Lower lobe of right lung (tissue), 2 donors: ENCODE results near the gene SZT2. TPM values are rescaled to one million over a fixed set of nuclear protein-coding genes. Genes with fewer than 3 reads are reported as not detected.
"Not testable (repeated sequence)": the region's sequence is repeated elsewhere in the genome, so short reads cannot be mapped to it uniquely, and the experiment has no call there.

ENCODE experiments used
- ATAC-seq, 2 donors: fragments of 200-7000 bp; cut with Tn5 transposase; one replicate each; pipeline ENCODE4 v1.9.1; 2020 to 2022; ENCODE audit warnings: mild to moderate bottlenecking in 2 of 2, moderate library complexity in 2 of 2
- DNase-seq: peaks from one replicate; pipeline ENCODE4 v3.0.0-alpha.2; 2020
- H3K27ac ChIP-seq: fragments of 200-600 bp; one replicate; pipeline ENCODE4 v1.8.0; 2022
- H3K27me3 ChIP-seq: fragments of 200-600 bp; one replicate; pipeline ENCODE4 v1.8.0; 2022; ENCODE audit warnings: low read depth
- H3K36me3 ChIP-seq: fragments of 200-600 bp; one replicate; pipeline ENCODE4 v1.8.0; 2022; ENCODE audit warnings: mild to moderate bottlenecking
- H3K4me1 ChIP-seq: fragments of 200-600 bp; one replicate; pipeline ENCODE4 v1.8.0; 2022
- H3K4me3 ChIP-seq: fragments of 200-600 bp; one replicate; pipeline ENCODE4 v1.8.0; 2022; ENCODE audit warnings: mild to moderate bottlenecking
- H3K9me3 ChIP-seq: fragments of 200-600 bp; one replicate; pipeline ENCODE4 v1.8.0; 2022
- CTCF ChIP-seq: fragments of 200-600 bp; IDR thresholded peaks from one replicate; pipeline ENCODE4 v1.8.0; 2022; ENCODE audit warnings: antibody characterized with exemption, mild to moderate bottlenecking
- intact Hi-C: fragments of 100-400 bp; cut with DNase I; formaldehyde crosslinking; loops from one replicate; pipeline ENCODE4 v1.11.0; 2022
- total RNA-seq: library from RNA; stranded (reverse); fragmentation: NEBNext Ultra II Directional; extraction: Animal tissue kit (Norgen Biotek cat#: 25700); gene quantifications from one replicate; pipeline ENCODE4 v1.2.1, GENCODE V29; 2021
- donor health status: DM: no; HTN: yes; CAD: no; lungs with severe emphysema.

SZT2 gene
- total RNA-seq, 1 donor from 2014 or later: 71.5 TPM

- H3K27ac ChIP-seq: no peak overlapping the region
- H3K9me3 ChIP-seq: no peaks in the 10 kb centered on the region
- intact Hi-C loops: no loop called here
- no peak for TF ChIP-seq CTCF
- ATAC-seq (no peak), DNase-seq (no peak)
- no peaks in the 10 kb centered on the region for H3K4me1 ChIP-seq
- H3K4me3 ChIP-seq: no peak overlapping the region
- H3K27me3 ChIP-seq: no peaks in the 10 kb centered on the region
- H3K36me3 ChIP-seq: peaks cover 66% of the 10 kb centered on the region
These were observed 14.7 kb downstream of the SZT2 start for GRCh38 chr1:43404353-43404752.

DNA sequence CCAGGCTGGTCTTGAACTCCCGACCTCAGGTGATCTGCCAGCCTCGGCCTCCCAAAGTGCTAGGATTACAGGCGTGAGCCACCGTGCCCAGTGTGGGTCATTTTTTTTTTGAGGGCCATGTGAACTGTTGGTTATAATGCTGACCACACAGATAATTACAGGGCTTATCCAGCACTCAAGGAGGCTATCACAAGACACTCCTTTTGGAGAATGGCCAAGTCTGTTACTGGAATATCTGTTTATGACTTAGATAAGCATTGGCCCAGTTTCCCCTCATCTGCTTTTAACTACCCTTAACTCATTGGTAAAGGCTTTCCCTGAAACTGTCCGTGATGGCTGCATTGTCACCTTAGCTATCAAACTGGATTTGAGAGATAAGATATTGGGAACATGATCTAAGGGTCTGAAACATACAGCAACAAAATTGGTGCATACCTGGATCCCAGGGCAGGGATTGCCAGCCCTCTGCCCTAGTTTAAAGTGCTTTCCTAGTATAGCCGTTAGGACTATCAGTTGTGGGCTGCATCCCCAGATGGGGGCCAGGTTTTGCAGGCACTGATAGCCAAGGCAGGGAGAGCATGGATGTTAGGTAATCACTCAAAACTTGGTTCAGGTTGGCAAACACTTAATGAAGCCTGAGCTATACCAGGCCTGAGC, 15.6 kb downstream of the SZT2 start:
- H3K27ac ChIP-seq: no peak overlapping the region
- no peaks in the 10 kb centered on the region for H3K27me3 ChIP-seq
- TF ChIP-seq CTCF: no peak
- intact Hi-C loops: no loop called here
- peaks cover 75% of the 10 kb centered on the region for H3K36me3 ChIP-seq
- DNase-seq: no peak
- no peaks in the 10 kb centered on the region for H3K9me3 ChIP-seq
- ATAC-seq: no peak
- H3K4me1 ChIP-seq: no peaks in the 10 kb centered on the region
- H3K4me3 ChIP-seq: no peak overlapping the region

DNA sequence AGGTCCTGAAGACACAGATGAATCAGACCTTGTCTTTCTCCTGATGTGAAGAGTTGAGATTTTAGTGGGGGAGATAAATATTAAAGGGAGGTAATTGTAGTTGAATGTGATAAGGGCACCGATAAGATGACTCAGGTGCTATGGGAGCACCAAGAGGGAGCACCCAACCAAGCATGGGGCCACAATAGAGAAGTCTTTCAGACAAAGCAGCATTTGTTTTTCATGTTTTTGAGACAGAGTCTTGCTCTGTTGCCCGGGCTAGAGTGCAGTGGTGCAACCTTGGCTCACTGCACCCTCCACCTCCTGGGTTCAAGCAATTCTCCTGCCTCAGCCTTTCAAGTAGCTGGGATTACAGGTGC, 16.2 kb downstream of the SZT2 start:
- peaks cover 78% of the 10 kb centered on the region for H3K36me3 ChIP-seq
- H3K9me3 ChIP-seq: no peaks in the 10 kb centered on the region
- H3K4me3 ChIP-seq: no peak overlapping the region
- intact Hi-C loops: no loop called here
- no peak overlapping the region for H3K27ac ChIP-seq
- DNase-seq: no peak
- H3K4me1 ChIP-seq: no peaks in the 10 kb centered on the region
- H3K27me3 ChIP-seq: no peaks in the 10 kb centered on the region
- no peak for ATAC-seq
- TF ChIP-seq CTCF: no peak

- Histone ChIP-seq H3K4me1 (peaks cover 4% of the 10 kb centered on the region), H3K4me3 (no peak overlapping the region), H3K27me3 (no peaks in the 10 kb centered on the region), H3K36me3 (peaks cover 64% of the 10 kb centered on the region), H3K27ac (no peak overlapping the region), H3K9me3 (no peaks in the 10 kb centered on the region)
- ATAC-seq (no peak), DNase-seq (no peak)
- intact Hi-C loops: loop anchor here (10.0 kb wide), 1 partner anchor 186 kb away; no protein-coding TSS in a partner anchor
- no peak for TF ChIP-seq CTCF
These were observed 20.9 kb downstream of the SZT2 start for GRCh38 chr1:43410571-43410970.

DNA sequence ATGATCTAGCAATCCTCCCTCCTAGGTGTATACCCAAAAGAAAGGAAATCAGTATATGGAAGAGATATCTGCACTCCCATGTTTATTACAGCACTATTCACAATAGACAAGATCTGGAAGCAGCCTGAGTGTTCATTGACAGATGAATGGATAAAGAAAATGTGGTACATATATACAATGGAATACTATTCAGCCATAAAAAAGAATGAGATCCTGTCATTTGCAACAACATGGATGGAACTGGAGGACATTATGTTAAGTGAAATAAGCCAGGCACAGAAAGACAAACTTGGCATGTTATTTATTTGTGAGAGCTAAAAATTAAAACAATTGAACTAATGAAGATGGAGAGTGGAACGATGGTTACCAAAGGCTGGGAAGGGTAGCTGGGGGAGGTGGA, 23.7 kb downstream of the SZT2 start:
- not testable (repeated sequence) for H3K4me1 ChIP-seq, H3K27ac ChIP-seq, H3K4me3 ChIP-seq, H3K27me3 ChIP-seq, DNase-seq, H3K9me3 ChIP-seq, ATAC-seq
- peaks cover 64% of the 10 kb centered on the region for H3K36me3 ChIP-seq
- intact Hi-C loops: loop anchor here (10.0 kb wide), 1 partner anchor 189 kb away; no protein-coding TSS in a partner anchor

- Histone ChIP-seq H3K27ac (no peak overlapping the region), H3K9me3 (no peaks in the 10 kb centered on the region), H3K27me3 (no peaks in the 10 kb centered on the region), H3K4me1 (peaks cover 4% of the 10 kb centered on the region), H3K4me3 (no peak overlapping the region), H3K36me3 (peaks cover 65% of the 10 kb centered on the region)
- DNase-seq (no peak), ATAC-seq (peak; percentile 86 to 92)
- TF ChIP-seq CTCF: peak; percentile 74
- intact Hi-C loops: loop anchor here (10.0 kb wide), 1 partner anchor 190 kb away; no protein-coding TSS in a partner anchor
These were observed 25.0 kb downstream of the SZT2 start for GRCh38 chr1:43414634-43415223.
